Astrocyte of the spinal cord (primary cell): ENCODE measurements around the gene ABR.

Experiments used
- DNase-seq: peaks from one replicate; pipeline ENCODE4 v3.0.0; 2011; ENCODE audit warnings: low read depth, low spot score
- H3K4me3 ChIP-seq: 2 replicates; pipeline ENCODE4 v1.5.1; 2011; ENCODE audit warnings: low read depth, mild to moderate bottlenecking, low read length, moderate library complexity
- in situ Hi-C: cut with HindIII; loops from 2 replicates; pipeline ENCODE4 v1.10.0; 2017; ENCODE audit warnings: low sequenced_read_pairs
- TF ChIP-seq, protein P1 (sequence below): IDR thresholded peaks from 2 replicates; pipeline ENCODE4 v1.5.1; 2012; ENCODE audit warnings: low read depth, mild to moderate bottlenecking, low read length, inconsistent platforms

The ABR gene

DNA sequence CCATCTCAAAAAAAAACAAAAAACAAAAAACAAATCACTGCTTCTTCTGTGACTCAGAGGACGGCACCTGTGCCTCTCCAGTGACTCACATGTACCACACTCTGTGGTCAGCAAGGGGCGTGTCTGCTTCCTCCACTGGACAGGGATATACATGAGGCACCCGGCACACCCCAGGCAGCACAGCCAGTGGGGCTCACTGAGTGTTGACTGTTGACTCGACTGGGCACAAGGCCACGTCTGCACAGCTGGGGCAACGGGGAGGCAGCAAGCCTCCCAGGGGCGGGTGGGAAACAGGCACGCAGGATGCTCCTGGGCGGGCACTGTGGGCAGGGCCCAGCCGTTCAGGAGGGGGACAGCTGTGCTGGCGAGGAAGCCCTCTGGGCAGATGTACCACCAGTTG lies 118.8 kb downstream of the ABR start:
- DNase-seq = peak; percentile 97
- TF ChIP-seq, protein P1, sequence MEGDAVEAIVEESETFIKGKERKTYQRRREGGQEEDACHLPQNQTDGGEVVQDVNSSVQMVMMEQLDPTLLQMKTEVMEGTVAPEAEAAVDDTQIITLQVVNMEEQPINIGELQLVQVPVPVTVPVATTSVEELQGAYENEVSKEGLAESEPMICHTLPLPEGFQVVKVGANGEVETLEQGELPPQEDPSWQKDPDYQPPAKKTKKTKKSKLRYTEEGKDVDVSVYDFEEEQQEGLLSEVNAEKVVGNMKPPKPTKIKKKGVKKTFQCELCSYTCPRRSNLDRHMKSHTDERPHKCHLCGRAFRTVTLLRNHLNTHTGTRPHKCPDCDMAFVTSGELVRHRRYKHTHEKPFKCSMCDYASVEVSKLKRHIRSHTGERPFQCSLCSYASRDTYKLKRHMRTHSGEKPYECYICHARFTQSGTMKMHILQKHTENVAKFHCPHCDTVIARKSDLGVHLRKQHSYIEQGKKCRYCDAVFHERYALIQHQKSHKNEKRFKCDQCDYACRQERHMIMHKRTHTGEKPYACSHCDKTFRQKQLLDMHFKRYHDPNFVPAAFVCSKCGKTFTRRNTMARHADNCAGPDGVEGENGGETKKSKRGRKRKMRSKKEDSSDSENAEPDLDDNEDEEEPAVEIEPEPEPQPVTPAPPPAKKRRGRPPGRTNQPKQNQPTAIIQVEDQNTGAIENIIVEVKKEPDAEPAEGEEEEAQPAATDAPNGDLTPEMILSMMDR = no peak
- in situ Hi-C loops = no loop called here

DNA sequence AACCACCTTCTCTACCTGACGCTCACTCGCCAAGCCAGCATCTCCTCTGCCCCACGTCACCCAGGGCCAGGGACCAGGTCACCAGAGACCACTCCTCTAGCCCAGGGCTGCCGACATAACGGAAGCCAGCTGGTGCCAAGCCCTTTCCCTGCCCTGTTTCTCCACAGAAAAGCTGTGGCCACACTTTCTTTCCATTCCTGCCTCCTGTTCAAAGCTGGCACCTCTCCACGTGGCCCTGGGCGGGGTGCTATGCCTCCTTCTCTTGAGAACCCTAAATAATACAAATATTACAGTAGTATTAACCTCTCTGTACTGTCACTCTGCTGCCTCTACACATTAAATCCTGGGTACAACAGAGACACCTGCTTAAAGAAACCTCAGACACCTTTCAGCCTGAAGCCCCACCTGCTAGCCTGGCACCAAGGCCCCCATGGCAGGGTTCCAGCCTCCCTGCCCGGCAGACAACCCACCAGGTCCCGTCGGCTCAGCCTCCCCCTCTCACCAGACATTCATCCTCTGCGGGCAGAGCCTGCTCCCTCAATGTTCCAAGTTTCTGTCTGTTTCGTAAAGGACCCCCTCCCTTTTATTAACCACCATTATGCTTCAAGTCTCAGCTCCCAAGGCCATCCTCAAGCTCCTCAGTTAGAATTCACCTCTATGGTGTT lies 120.5 kb downstream of the ABR start:
- TF ChIP-seq, protein P1 = no peak
- DNase-seq = no peak
- in situ Hi-C loops = no loop called here
- H3K4me3 ChIP-seq = no peak overlapping the region

More for the DNA sequence above, 118.8 kb downstream of the ABR start:
- no peak overlapping the region for H3K4me3 ChIP-seq

DNA sequence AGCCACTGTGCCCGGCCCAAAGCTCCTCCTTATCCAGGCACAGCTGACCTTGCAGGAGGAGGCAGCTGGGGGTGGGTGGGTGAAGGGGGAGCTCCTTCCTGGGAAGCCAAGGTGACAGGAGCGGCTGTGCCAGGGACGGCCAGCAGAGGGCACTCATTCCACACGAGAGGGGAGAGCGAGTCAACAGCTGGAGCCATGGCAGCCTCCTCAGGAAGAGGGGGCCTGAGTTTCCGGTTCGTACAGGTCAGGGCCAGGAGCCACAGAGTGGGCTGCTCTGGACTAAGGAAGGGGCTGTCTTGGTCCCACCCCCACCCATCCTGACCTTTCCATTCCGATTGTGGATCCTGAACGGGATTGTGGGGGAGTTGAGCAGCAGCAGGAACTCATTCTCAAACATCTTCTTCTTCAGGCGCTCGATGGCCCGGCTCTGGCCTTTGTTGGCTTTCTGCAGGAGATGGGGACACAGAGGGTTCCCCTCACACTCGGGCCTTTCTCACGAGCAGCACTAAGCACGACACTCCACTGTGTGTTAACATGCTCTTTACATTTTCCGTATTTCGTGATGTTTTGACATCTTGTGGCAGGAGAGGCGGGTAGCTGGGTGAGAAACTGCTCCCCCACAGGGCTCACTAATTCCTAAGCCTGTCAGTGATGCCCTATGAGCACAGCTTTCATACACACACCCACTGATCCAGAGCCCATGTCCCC lies 121.2 kb downstream of the ABR start:
- TF ChIP-seq, protein P1 = peak; percentile 42
- DNase-seq = peak; percentile 26
- no peak overlapping the region for H3K4me3 ChIP-seq
- in situ Hi-C loops = no loop called here

DNA sequence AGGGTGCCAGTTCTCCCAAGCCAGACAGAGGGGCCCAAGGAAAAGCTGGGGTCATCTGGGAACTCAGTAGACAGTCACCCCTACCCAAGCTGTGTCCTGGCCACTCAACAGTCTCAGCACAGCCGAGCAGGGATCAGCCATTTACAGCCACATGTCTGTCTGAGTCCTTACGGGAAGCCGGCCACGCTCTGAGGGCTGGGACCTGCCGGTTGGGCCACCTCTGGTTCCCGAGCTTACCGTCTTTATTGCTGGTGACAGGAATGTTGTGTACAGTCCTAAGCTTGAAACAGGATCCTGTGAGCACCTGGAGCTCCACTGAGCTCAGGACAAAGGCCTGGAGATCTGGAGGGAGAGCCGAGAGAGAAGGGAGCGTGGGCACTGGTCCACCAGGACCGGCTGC lies 123.0 kb downstream of the ABR start:
- TF ChIP-seq, protein P1 = no peak
- no peak for DNase-seq
- in situ Hi-C loops = no loop called here
- no peak overlapping the region for H3K4me3 ChIP-seq

DNA sequence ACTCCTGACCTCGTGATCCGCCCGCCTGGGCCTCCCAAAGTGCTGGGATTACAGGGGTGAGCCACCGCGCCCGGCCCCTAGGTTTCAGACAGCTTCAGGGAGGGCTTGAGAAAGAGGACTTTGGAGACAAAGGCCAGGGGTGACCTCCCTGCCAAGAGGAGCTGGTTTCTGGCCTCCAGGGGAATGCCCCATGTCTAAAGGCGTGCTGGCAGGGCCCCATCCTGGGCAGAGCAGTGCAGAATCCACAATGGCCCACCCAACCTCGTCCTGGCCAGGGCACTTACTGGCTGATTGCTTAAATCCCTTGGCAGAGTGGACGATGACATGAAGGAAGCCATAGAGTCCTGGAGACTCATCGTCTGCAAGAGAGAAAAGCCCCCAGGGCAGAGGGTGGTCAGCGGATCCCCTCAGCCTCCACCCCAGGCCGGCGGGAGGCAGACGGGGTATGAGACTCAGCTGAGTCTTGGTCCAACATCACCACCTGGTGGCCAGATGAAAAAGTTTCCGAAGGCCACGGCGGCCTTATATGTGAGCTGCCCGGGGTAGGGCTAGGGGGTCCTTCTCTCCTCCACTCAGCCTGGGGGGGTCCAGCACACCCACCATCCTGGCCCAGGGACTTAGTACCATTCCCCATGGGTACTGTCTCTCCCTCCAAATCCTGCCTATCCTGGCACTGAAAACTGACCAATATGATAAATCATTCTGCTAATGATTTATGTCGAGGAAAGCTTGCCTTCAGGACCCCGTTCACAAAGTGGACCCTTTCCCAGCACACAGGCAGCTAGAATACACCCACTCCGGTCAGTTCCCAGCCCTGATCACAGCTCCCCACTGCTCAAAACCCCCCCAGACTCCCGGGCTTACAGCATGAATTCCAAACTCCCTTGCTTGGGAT lies 123.8 kb downstream of the ABR start:
- DNase-seq = peak; percentile 55
- in situ Hi-C loops = no loop called here
- TF ChIP-seq, protein P1 = peak; percentile 74
- no peak overlapping the region for H3K4me3 ChIP-seq

DNA sequence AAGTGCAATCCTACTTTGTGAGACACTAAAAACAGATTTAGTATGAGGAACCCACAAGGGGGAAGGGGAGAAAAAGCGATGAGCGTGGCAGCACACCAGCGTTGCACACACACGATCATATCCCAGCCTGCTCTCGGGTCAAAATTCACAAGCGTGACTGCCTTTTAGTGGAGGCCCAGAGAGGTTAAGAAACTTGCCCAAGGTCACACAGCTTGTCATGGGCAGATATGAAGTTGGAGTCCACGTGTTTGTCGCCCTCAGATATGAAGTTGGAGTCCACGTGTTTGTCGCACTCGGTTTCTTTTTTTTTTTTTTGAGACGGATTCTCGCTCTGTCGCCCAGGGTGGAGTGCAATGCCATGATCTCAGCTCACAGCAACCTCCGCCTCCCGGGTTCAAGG lies 124.5 kb downstream of the ABR start:
- TF ChIP-seq, protein P1 = no peak
- in situ Hi-C loops = no loop called here
- no peak for DNase-seq

More for the DNA sequence above, 124.5 kb downstream of the ABR start:
- H3K4me3 ChIP-seq = no peak overlapping the region
